CMK (cell line): ENCODE measurements around the gene MYO1A.
"Not testable (repeated sequence)": the region's sequence is repeated elsewhere in the genome, so short reads cannot be mapped to it uniquely, and the experiment has no call there.

Source experiments
- DNase-seq: peaks from one replicate; pipeline ENCODE4 v3.0.0-alpha.2; 2010; ENCODE audit warnings: low read depth

Gene MYO1A

GRCh38 chr12:57046947-57047890 lies 2.7 kb downstream of the MYO1A start:
- no peak for DNase-seq

GRCh38 chr12:57046086-57046791 lies 3.7 kb downstream of the MYO1A start:
- DNase-seq: no peak

GRCh38 chr12:57044889-57045288 lies 5.0 kb downstream of the MYO1A start:
- DNase-seq: no peak

- DNase-seq: no peak
Measured at GRCh38 chr12:57044468-57044867, 5.5 kb downstream of the MYO1A start.

- no peak for DNase-seq
Measured at GRCh38 chr12:57042695-57043094, 7.2 kb downstream of the MYO1A start.

GRCh38 chr12:57040750-57041149 lies 9.2 kb downstream of the MYO1A start:
- DNase-seq: no peak

- no peak for DNase-seq
Measured at GRCh38 chr12:57040211-57040610, 9.7 kb downstream of the MYO1A start.

- no peak for DNase-seq
Measured at GRCh38 chr12:57039016-57039798, 10.7 kb downstream of the MYO1A start.

GRCh38 chr12:57037264-57037663 lies 12.7 kb downstream of the MYO1A start:
- DNase-seq: no peak

GRCh38 chr12:57033431-57033830 lies 16.5 kb downstream of the MYO1A start:
- DNase-seq: no peak

- no peak for DNase-seq
Measured at GRCh38 chr12:57031789-57032188, 18.1 kb downstream of the MYO1A start.

GRCh38 chr12:57031138-57031725 lies 18.7 kb downstream of the MYO1A start:
- DNase-seq: no peak

- no peak for DNase-seq
Measured at GRCh38 chr12:57029457-57029856, 20.5 kb downstream of the MYO1A start.

GRCh38 chr12:57027805-57028153 lies 22.1 kb downstream of the MYO1A start:
- DNase-seq: no peak

GRCh38 chr12:57027011-57027804 lies 22.7 kb downstream of the MYO1A start:
- peak; percentile 64 for DNase-seq

- DNase-seq: no peak
Measured at GRCh38 chr12:57025196-57025595, 24.7 kb downstream of the MYO1A start.

- not testable (repeated sequence) for DNase-seq
Measured at GRCh38 chr12:57022324-57022723, 27.6 kb downstream of the MYO1A start.

GRCh38 chr12:57019983-57020719 lies 29.8 kb downstream of the MYO1A start:
- DNase-seq: no peak

GRCh38 chr12:57018906-57019305 lies 31.0 kb downstream of the MYO1A start:
- no peak for DNase-seq

GRCh38 chr12:57018353-57018752 lies 31.6 kb downstream of the MYO1A start:
- not testable (repeated sequence) for DNase-seq

GRCh38 chr12:57016348-57016747 lies 33.6 kb downstream of the MYO1A start, which contains the start of gene TAC3:
Gene TAC3 (minus strand): TSS chr12:57016529. CDS start chr12:57015797, 732 bp downstream.
- no peak for DNase-seq
